Keratinocyte (primary cell): ENCODE results near the gene BIN2.

ENCODE experiments used
- EZH2 ChIP-seq: IDR thresholded peaks from one replicate; pipeline ENCODE4 v1.6.1; 2012; ENCODE audit warnings: inconsistent platforms, mild to moderate bottlenecking, low read length, moderate library complexity
- TF ChIP-seq, protein P1 (sequence below), 3 experiments: IDR thresholded peaks in 1 of 3; conservative IDR thresholded peaks in 1 of 3; optimal IDR thresholded peaks in 1 of 3; 2 replicates in 2 of 3; 3 replicates in 1 of 3; pipeline versions ENCODE3 to v1.5.1; 2011; ENCODE audit warnings: low read length in 3 of 3, mild to moderate bottlenecking in 3 of 3, moderate library complexity in 2 of 3, control low read depth in 1 of 3, inconsistent platforms in 1 of 3; ENCODE audit not compliant: insufficient read depth in 2 of 3; ENCODE audit errors: extremely low read depth in 1 of 3

DNA sequence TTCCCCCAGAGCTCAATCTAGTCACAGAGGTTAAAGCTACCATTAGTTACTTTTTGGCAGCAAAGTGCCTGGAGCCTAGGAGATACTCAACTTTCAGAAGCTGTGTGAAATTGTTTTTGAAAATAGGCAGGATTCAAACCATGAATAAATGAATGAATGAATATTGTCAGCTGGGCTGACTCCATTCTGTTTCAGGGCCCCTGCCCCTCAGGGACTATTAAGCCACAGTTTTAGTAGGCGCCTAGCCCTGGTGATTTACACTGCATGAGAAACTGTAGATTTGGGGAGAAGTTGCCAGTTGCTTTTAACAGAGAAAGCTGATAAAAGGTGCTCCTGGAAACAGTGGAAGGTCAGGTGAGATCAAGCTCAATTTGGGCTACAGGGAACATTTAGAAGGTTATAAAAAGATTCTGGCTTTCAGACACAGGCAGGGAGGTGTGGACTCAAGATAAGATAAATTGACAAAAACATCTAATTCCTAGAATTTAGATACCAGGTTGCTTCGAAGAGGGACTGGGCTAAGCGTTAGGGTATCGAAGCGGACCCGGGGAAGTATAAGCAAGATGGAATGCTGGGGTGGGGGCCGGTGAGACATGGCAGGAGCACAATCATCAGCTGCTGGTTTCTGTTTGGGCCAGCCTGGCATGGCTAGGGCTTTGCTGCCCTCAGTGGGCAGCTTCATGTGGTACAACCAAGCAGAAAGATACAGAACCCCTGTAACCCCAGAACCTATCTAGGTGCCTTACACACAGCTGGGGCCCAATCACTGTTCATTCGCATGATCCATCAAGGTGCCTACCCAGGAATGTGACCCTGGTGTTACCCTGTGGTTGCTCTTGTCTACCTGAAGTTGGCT lies 37.4 kb upstream of the BIN2 start:
- TF ChIP-seq, protein P1, sequence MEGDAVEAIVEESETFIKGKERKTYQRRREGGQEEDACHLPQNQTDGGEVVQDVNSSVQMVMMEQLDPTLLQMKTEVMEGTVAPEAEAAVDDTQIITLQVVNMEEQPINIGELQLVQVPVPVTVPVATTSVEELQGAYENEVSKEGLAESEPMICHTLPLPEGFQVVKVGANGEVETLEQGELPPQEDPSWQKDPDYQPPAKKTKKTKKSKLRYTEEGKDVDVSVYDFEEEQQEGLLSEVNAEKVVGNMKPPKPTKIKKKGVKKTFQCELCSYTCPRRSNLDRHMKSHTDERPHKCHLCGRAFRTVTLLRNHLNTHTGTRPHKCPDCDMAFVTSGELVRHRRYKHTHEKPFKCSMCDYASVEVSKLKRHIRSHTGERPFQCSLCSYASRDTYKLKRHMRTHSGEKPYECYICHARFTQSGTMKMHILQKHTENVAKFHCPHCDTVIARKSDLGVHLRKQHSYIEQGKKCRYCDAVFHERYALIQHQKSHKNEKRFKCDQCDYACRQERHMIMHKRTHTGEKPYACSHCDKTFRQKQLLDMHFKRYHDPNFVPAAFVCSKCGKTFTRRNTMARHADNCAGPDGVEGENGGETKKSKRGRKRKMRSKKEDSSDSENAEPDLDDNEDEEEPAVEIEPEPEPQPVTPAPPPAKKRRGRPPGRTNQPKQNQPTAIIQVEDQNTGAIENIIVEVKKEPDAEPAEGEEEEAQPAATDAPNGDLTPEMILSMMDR (optimal IDR thresholded peaks at IDR 0.05 in 1 of 3, IDR thresholded peaks at IDR 0.05 in 1 of 3, conservative IDR thresholded peaks at IDR 0.05 in 1 of 3; ENCODE audit: extremely low read depth in 1 of 3, insufficient read depth in 2 of 3, low read length in 3 of 3): no peak
- no peak for TF ChIP-seq EZH2
